Kidney epithelial cell (primary cell): ENCODE results near the gene CCDC178. TPM values are rescaled to one million over a fixed set of nuclear protein-coding genes. Genes with fewer than 3 reads are reported as not detected.

ENCODE experiments used
- DNase-seq: peaks from one replicate; pipeline ENCODE4 v3.0.0-alpha.2; 2010; ENCODE audit warnings: low read depth
- H3K27me3 ChIP-seq: 2 replicates; pipeline ENCODE4 v1.6.0; 2011; ENCODE audit warnings: low read length; ENCODE audit not compliant: control insufficient read depth, insufficient read depth
- H3K36me3 ChIP-seq: 2 replicates; pipeline ENCODE4 v1.5.1; 2011; ENCODE audit warnings: low read length; ENCODE audit not compliant: control insufficient read depth, insufficient read depth
- H3K4me3 ChIP-seq: 2 replicates; pipeline ENCODE4 v1.5.1; 2011; ENCODE audit warnings: low read depth, mild to moderate bottlenecking, control low read depth, low read length
- CTCF ChIP-seq: IDR thresholded peaks from 2 replicates; pipeline ENCODE4 v1.5.1; 2011; ENCODE audit warnings: mild to moderate bottlenecking, moderate library complexity, low read length, control low read depth, inconsistent platforms; ENCODE audit not compliant: insufficient read depth, poor library complexity, severe bottlenecking
- total RNA-seq: library from RNA; depleted of rRNA; stranded (reverse); fragments of >200 nt; gene quantifications from 2 replicates; pipeline ENCODE4 v1.2.3, GENCODE V29; 2015

CCDC178 gene
- total RNA-seq, 1 donor from 2014 or later: 0.08 TPM

- DNase-seq: no peak
- no peak overlapping the region for H3K4me3 ChIP-seq
- H3K36me3 ChIP-seq: no peaks in the 10 kb centered on the region
- no peak for TF ChIP-seq CTCF
- no peaks in the 10 kb centered on the region for H3K27me3 ChIP-seq
Observed at GRCh38 chr18:33020877-33021276, 419.6 kb downstream of the CCDC178 start.

GRCh38 chr18:33014060-33014796, 426.3 kb downstream of the CCDC178 start:
- Histone ChIP-seq H3K27me3 (no peaks in the 10 kb centered on the region), H3K36me3 (no peaks in the 10 kb centered on the region), H3K4me3 (no peak overlapping the region)
- DNase-seq: no peak
- TF ChIP-seq CTCF: no peak

DNA sequence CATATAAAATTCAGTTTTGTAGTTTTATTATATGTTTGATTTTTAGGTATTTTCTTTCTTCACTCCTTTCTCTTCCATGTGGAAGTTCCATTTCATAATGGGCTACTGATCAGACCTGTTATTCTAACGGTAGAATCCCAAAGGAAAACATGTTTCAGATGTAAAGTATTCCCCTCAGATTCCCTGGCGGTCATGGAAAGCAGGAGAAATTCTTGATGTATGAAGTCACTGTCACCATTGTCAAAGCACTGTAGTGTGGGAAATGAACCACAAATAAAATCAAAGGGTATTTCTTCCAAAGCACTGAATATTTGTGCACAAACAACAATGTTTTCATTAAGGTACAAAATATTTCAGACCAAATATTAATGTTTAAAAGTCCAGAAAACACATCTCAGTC, 430.4 kb downstream of the CCDC178 start:
- Histone ChIP-seq H3K27me3 (no peaks in the 10 kb centered on the region), H3K36me3 (no peaks in the 10 kb centered on the region), H3K4me3 (no peak overlapping the region)
- TF ChIP-seq CTCF: no peak
- DNase-seq: peak; percentile 57

DNA sequence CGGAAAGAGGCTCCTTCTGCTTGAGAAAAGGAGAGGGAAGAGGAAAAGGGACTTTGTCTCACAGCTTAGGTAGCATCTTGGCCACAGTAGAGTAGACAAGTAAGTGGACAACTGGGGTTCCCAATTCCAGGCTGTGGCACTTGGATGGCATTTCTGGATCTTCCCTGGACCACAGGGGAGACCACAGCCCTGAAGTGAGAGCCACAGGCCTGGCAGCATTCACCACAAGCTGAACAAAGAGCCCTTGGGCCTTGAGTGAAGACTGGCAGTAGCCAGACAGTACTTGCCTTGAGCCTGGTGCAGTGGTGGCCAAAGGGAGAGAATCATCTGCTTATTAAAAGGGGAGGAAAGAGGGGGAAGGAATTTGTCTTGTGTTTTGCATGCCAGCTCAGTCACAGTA, 441.6 kb downstream of the CCDC178 start:
- no peak overlapping the region for H3K4me3 ChIP-seq
- no peaks in the 10 kb centered on the region for H3K36me3 ChIP-seq
- H3K27me3 ChIP-seq: no peaks in the 10 kb centered on the region
- DNase-seq: no peak
- no peak for TF ChIP-seq CTCF

GRCh38 chr18:32998285-32998684, 442.2 kb downstream of the CCDC178 start:
- H3K4me3 ChIP-seq: no peak overlapping the region
- no peak for TF ChIP-seq CTCF
- no peaks in the 10 kb centered on the region for H3K36me3 ChIP-seq
- no peaks in the 10 kb centered on the region for H3K27me3 ChIP-seq
- DNase-seq: no peak

DNA sequence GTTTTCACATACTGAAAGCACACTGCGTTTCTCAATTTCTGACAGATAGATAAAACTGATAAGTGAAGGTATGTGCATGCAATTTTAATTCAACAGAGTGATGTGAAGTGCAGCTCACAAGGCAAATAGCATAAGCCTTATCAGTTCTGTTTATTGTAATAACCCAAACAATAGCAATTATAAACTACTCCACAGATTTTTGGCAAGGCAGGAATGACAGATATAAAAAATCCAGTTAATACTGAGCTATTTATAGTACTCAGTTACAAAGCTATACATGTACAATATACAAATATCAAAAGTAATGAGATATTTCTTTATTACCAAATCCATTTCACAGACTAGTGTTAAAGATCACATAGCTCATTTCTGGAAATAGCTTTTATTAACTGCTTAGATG, 456.8 kb downstream of the CCDC178 start:
- no peak for TF ChIP-seq CTCF
- no peak overlapping the region for H3K4me3 ChIP-seq
- H3K27me3 ChIP-seq: no peaks in the 10 kb centered on the region
- no peaks in the 10 kb centered on the region for H3K36me3 ChIP-seq
- DNase-seq: no peak
